ENCODE results near the gene EP400. TPM values are rescaled to one million over a fixed set of nuclear protein-coding genes. Genes with fewer than 3 reads are reported as not detected.

Gene EP400
- total and polyA plus RNA-seq, 12 donors = 11.5 to 43.2 (median 28.8) TPM

DNA sequence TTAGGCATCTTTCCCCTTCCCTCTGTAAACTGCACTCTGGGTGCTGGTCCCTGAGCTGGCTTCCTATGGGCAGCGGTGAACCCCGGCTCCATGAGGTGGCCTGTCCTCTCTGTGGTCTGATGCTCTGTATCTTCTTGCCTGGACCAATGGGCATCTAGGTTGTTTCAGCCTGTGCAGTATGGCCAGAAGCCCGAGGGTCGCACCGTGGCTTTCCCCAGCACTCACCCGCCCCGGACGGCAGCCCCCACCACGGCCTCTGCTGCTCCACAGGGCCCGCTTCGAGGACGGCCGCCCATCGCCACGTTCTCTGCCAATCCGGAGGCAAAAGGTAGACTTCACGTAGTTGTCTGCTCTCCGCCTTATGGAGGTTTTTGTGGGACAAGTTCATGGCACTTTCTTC lies 70.1 kb downstream of the EP400 start:
- Histone ChIP-seq H3K27ac (no peak overlapping the region), H3K4me1 (replicated peaks in 1 of 2) (peaks cover 0 to 18% of the 10 kb centered on the region in 2 donors), H3K9me3 (replicated peaks in 1 of 3) (no peaks in the 10 kb centered on the region), H3K4me3 (no peak overlapping the region), H3K36me3 (replicated peaks in 1 of 2) (peaks cover 0 to 89% of the 10 kb centered on the region in 2 donors), H3K27me3 (no peaks in the 10 kb centered on the region)
- TF ChIP-seq POLR2A (IDR thresholded peaks at IDR 0.05) = no peak
- TF ChIP-seq, protein P1, sequence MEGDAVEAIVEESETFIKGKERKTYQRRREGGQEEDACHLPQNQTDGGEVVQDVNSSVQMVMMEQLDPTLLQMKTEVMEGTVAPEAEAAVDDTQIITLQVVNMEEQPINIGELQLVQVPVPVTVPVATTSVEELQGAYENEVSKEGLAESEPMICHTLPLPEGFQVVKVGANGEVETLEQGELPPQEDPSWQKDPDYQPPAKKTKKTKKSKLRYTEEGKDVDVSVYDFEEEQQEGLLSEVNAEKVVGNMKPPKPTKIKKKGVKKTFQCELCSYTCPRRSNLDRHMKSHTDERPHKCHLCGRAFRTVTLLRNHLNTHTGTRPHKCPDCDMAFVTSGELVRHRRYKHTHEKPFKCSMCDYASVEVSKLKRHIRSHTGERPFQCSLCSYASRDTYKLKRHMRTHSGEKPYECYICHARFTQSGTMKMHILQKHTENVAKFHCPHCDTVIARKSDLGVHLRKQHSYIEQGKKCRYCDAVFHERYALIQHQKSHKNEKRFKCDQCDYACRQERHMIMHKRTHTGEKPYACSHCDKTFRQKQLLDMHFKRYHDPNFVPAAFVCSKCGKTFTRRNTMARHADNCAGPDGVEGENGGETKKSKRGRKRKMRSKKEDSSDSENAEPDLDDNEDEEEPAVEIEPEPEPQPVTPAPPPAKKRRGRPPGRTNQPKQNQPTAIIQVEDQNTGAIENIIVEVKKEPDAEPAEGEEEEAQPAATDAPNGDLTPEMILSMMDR (IDR thresholded peaks at IDR 0.05) = no peak
- intact Hi-C loops (cut with DNase I) = no loop called here
- DNase-seq = no peak
- WGBS, 4 donors = 95 to 97% (median 96%) methylated on average over 14 to 18 of the region's 18 CpGs

DNA sequence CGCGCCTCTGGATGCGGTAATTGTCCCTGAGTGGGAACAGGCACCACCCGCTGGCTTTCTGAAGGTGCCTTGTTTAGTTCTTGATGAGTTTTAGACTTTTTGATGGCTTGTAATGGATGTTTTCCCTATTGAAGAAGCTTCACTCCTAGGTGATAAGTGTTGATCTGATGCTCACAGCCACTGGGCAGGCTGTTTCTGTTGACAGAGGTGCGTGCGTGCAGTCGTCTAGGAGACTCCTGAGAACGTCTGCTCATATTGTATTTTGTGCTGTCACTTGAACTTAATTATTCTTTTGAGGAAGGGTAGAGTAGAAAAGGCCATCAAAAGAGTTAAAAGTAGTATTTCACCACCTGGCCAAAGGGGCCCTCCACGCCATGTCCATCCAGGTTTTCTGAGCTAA lies 70.5 kb downstream of the EP400 start:
- intact Hi-C loops (cut with DNase I) = no loop called here
- Histone ChIP-seq H3K27me3 (no peaks in the 10 kb centered on the region), H3K4me3 (no peak overlapping the region), H3K27ac (no peak overlapping the region), H3K36me3 (replicated peaks in 1 of 2) (peaks cover 0 to 90% of the 10 kb centered on the region in 2 donors), H3K4me1 (replicated peaks in 1 of 2) (peaks cover 0 to 18% of the 10 kb centered on the region in 2 donors), H3K9me3 (replicated peaks in 1 of 3) (no peaks in the 10 kb centered on the region)
- TF ChIP-seq POLR2A (IDR thresholded peaks at IDR 0.05) = no peak
- TF ChIP-seq, protein P1 (IDR thresholded peaks at IDR 0.05) = no peak
- no peak for DNase-seq
- WGBS, 4 donors = 89 to 98% (median 94%) methylated on average over 9 of the region's 9 CpGs

DNA sequence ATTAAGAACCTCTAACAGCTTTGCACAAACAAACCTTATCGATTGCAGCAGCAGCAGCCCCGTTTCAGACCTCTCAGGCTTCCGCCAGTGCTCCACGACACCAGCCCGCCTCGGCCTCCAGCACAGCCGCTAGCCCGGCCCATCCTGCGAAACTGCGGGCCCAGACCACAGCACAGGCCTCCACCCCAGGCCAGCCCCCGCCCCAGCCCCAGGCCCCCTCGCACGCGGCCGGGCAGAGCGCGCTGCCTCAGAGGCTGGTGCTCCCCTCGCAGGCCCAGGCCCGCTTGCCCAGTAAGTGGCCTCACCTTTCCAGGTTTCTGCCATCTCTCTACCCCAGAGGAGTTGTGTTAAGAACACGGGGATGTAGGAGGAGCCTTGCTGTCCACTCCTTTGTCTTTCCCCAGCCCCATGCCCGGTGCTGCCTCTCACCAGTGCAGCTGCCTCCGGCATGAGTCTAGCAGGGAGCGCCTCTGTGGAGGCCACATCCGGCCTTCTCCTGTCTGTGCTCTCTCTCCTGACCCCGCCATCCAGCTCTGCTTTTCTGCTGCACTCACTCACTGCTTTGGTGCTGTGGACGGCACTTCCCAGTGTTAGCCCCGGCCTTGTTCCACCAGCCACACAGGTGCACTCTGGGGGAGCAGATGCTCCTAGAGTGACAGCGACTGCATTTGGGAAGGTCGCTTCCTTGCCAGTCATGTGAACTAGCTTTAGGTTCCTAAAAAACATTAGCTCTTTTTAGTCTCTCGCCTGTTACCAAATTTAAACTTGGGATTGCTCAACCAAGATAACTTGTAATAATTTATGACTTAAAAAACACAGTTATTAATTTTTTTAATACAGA lies 71.5 kb downstream of the EP400 start:
- Histone ChIP-seq H3K9me3 (replicated peaks in 1 of 3) (no peaks in the 10 kb centered on the region), H3K36me3 (replicated peaks in 1 of 2) (peaks cover 0 to 91% of the 10 kb centered on the region in 2 donors), H3K4me3 (no peak overlapping the region), H3K27ac (peak overlapping the region in 3 of 5 donors; percentile 14 to 70 (median 65)), H3K4me1 (replicated peaks in 1 of 2) (peaks cover 0 to 18% of the 10 kb centered on the region in 2 donors), H3K27me3 (no peaks in the 10 kb centered on the region)
- DNase-seq = peak in 4 of 7 donors; percentile 30 to 56 (median 50)
- intact Hi-C loops (cut with DNase I) = no loop called here
- TF ChIP-seq, protein P1 (IDR thresholded peaks at IDR 0.05) = no peak
- no peak for TF ChIP-seq POLR2A (IDR thresholded peaks at IDR 0.05)
- WGBS, 4 donors = 83 to 85% (median 84%) methylated on average over 29 to 30 of the region's 30 CpGs

DNA sequence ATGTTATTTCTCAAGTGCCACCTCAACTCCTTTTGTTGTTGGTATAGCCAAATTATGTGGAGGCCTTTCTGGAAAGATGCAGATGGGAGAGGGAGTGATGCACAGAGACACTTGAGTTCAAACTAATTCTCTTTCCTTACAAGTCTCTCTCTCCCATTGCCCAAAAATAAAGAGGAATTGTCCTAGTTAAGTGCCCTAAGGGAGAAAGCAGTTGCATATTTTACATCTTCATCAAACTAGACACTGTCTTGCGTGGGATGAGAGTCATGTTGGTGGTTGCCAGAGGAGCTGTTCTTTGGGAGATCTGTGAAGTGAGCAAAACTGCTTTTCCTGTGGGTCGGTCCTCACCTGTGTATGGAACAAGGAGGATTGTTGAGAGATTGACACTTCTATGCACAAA lies 72.2 kb downstream of the EP400 start:
- peak overlapping the region in 2 of 5 donors; percentile 51 to 65 for H3K27ac ChIP-seq
- 83 to 96% (median 91%) methylated on average over 2 of the region's 2 CpGs for WGBS, 4 donors

More for the DNA sequence above, 72.2 kb downstream of the EP400 start:
- DNase-seq = peak in 1 of 7 donors; percentile 2
- TF ChIP-seq, protein P1 (IDR thresholded peaks at IDR 0.05) = no peak
- TF ChIP-seq POLR2A (IDR thresholded peaks at IDR 0.05) = no peak
- no peaks in the 10 kb centered on the region for H3K27me3 ChIP-seq
- peaks cover 0 to 91% of the 10 kb centered on the region in 2 donors for H3K36me3 ChIP-seq (replicated peaks in 1 of 2)
- no peaks in the 10 kb centered on the region for H3K9me3 ChIP-seq (replicated peaks in 1 of 3)
- H3K4me3 ChIP-seq = no peak overlapping the region
- intact Hi-C loops (cut with DNase I) = no loop called here
- peaks cover 0 to 18% of the 10 kb centered on the region in 2 donors for H3K4me1 ChIP-seq (replicated peaks in 1 of 2)

All from adrenal gland (tissue), 12 donors.